AG04450 (cell line): ENCODE data around the gene RAB8B. TPM values are rescaled to one million over a fixed set of nuclear protein-coding genes. Genes with fewer than 3 reads are reported as not detected.

ENCODE experiments used
- CTCF ChIA-PET: fragments of 300-600, 350-600 bp; formaldehyde crosslinking; extraction: SDS; loops from one replicate; lab custom pipeline; 2022; ENCODE audit warnings: antibody characterized with exemption, inconsistent platforms; lab: Charles Lee
- POLR2A ChIA-PET: fragments of 350-600 bp; formaldehyde crosslinking; extraction: SDS; loops from one replicate; lab custom pipeline; 2021; ENCODE audit warnings: antibody characterized with exemption, inconsistent platforms; lab: Yijun Ruan, JAX
- DNase-seq: peaks from one replicate; pipeline ENCODE4 v3.0.0-alpha.2; 2011; ENCODE audit warnings: low read depth, low spot score
- H3K27ac ChIP-seq: one replicate; pipeline ENCODE4 v1.5.1; 2012; ENCODE audit warnings: low read depth, low read length, control low read depth
- H3K27me3 ChIP-seq: one replicate; pipeline ENCODE4 v1.6.0; 2012; ENCODE audit warnings: low read length; ENCODE audit not compliant: control insufficient read depth, insufficient read depth
- H3K4me3 ChIP-seq: 2 replicates; pipeline ENCODE4 v1.5.1; 2011; ENCODE audit warnings: mild to moderate bottlenecking, low read depth, low read length, control low read depth
- H3K9me3 ChIP-seq: 2 replicates; pipeline ENCODE4 v1.5.1; 2012; ENCODE audit warnings: low read length; ENCODE audit not compliant: control insufficient read depth, insufficient read depth
- CTCF ChIP-seq: IDR thresholded peaks from 2 replicates; pipeline ENCODE4 v1.5.1; 2011; ENCODE audit warnings: low read depth, low read length, control low read depth, inconsistent platforms
- polyA plus RNA-seq: library from polyadenylated mRNA; depleted of rRNA; stranded (reverse); fragments of >200 nt; gene quantifications from 2 replicates; pipeline ENCODE4 v1.2.3, GENCODE V29; 2011

The RAB8B gene
- polyA plus RNA-seq, 1 experiment, result 82.4 TPM

DNA sequence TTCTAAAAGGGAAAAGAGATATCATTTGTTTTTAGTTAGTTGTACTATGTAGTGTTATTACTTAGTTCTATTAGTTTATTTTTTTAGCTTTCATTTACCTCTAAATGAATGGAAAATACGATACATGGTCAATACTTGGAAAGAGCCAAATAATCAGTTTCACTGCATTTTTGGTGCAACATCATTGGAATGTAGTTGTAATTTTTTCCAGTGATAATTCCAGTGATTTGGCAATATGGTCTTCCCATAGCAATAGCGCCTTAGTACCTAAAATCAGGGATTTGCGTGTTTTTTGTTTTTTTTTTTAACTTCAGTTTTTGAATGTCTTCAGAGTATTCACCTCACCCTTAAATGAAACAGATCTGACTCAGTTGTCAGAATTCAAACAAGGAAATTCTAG lies 41.8 kb downstream of the RAB8B start:
- CTCF ChIA-PET, result interaction anchor here (1.0 kb wide), 1 partner anchor 12 kb away, joined by 3 read pairs; no protein-coding TSS in a partner anchor
- Histone ChIP-seq H3K27me3 (no peaks in the 10 kb centered on the region), H3K9me3 (no peaks in the 10 kb centered on the region), H3K4me3 (no peak overlapping the region), H3K27ac (no peak overlapping the region)
- POLR2A ChIA-PET, result interaction anchor here (2.2 kb wide), 1 partner anchor 74 kb away, joined by 11 read pairs; the partner anchor contains the start of gene RPS27L
- TF ChIP-seq CTCF, result no peak
- no peak for DNase-seq

- Histone ChIP-seq H3K4me3 (no peak overlapping the region), H3K27me3 (no peaks in the 10 kb centered on the region), H3K27ac (no peak overlapping the region), H3K9me3 (no peaks in the 10 kb centered on the region)
- CTCF ChIA-PET, result interaction anchor here (1.0 kb wide), 1 partner anchor 12 kb away, joined by 3 read pairs; no protein-coding TSS in a partner anchor
- DNase-seq, result no peak
- POLR2A ChIA-PET, result interaction anchor here (2.2 kb wide), 1 partner anchor 74 kb away, joined by 11 read pairs; the partner anchor contains the start of gene RPS27L
- TF ChIP-seq CTCF, result no peak
Observed at GRCh38 chr15:63231706-63232105, 42.3 kb downstream of the RAB8B start.

DNA sequence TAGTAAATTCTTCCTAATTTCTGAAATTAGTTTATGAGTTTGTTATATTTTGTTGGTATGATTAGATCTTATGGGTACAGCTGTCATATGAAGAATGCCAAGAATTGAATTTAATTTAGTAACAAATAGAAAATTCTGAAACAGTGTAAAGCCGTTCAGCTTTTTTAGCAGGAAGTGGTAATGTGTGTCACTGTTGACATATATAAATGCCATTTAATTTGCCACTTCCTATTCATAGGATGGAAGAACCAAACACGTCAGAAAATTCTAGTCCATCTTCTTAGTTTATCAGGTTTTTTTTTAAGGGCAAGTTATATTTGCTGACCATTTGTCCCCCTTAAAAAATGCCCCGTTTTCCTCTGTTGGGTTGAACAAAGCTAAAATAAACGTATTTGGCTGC lies 43.0 kb downstream of the RAB8B start:
- Histone ChIP-seq H3K9me3 (no peaks in the 10 kb centered on the region), H3K4me3 (no peak overlapping the region), H3K27me3 (no peaks in the 10 kb centered on the region), H3K27ac (no peak overlapping the region)
- ChIA-PET POLR2A (interaction anchor here (2.2 kb wide), 1 partner anchor 75 kb away, joined by 11 read pairs; the partner anchor contains the start of gene RPS27L), CTCF (interaction anchor here (0.6 to 1.1 kb wide), 3 partner anchors 11 to 852 kb away, joined by 3 to 4 read pairs (median 3); no protein-coding TSS in a partner anchor)
- no peak for DNase-seq
- no peak for TF ChIP-seq CTCF

GRCh38 chr15:63232943-63233342 lies 43.5 kb downstream of the RAB8B start:
- Histone ChIP-seq H3K4me3 (no peak overlapping the region), H3K27ac (no peak overlapping the region), H3K27me3 (no peaks in the 10 kb centered on the region), H3K9me3 (no peaks in the 10 kb centered on the region)
- POLR2A ChIA-PET, result interaction anchor here (0.6 to 2.2 kb wide), 2 partner anchors 46 to 76 kb away, joined by 5 to 11 read pairs; partner anchors contain the start of gene RPS27L
- no peak for TF ChIP-seq CTCF
- DNase-seq, result no peak
- CTCF ChIA-PET, result interaction anchor here (0.6 to 1.1 kb wide), 3 partner anchors 10 to 851 kb away, joined by 3 to 4 read pairs (median 3); no protein-coding TSS in a partner anchor

DNA sequence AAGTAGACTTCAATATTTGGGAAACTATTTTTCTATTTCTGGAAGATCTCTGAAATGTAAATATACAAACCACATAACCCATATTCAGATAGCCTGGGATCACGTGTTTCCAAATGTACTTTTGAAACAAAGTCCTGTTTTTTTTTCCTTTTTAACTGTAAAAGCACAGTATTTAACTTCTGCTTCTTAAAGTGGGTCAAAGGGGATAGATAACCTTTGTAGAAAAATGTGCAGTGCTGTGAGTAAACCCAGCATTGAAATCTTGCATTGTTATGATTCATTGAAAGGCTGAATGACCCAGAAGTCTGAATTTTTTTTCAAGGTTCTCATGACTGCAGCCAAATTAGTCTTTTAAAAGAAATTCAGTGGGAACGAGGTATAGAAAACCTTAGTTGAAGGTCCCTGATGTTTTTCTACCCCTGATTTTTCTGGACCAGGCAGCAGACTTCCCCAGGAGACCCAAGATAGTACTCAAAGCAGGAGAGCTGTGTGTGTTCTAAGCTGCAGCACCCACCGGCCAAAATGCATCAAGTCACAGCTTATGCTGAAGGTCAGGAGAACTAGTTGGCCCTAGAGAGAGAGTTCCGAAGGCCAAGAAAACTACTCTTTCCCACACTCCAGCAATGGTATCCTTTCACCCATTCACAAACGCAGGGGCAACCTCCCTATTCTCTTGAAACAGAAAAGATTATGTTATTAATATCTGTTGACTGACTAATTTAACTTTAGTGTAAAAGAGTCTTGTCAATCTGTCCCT lies 44.4 kb downstream of the RAB8B start:
- no peaks in the 10 kb centered on the region for H3K9me3 ChIP-seq
- TF ChIP-seq CTCF, result no peak
- no peaks in the 10 kb centered on the region for H3K27me3 ChIP-seq
- peak overlapping the region; percentile 91 for H3K27ac ChIP-seq
- H3K4me3 ChIP-seq, result peak overlapping the region; percentile 3; the same call in 1 of the 2 replicates
- ChIA-PET POLR2A (interaction anchor here (0.7 to 2.2 kb wide), 3 partner anchors 9 to 77 kb away, joined by 3 to 11 read pairs (median 3); partner anchors contain the start of gene RPS27L), CTCF (no interaction called here)
- no peak for DNase-seq
